DMS153 (cell line): Measurements from ENCODE around the gene MMP11.
A peak's percentile ranks its signal among the peaks of the same experiment; 100 is the strongest.

Source experiments
- DNase-seq: peaks from one replicate; lab custom pipeline; 2025; lab: John Stamatoyannopoulos, UW

The MMP11 gene

DNA sequence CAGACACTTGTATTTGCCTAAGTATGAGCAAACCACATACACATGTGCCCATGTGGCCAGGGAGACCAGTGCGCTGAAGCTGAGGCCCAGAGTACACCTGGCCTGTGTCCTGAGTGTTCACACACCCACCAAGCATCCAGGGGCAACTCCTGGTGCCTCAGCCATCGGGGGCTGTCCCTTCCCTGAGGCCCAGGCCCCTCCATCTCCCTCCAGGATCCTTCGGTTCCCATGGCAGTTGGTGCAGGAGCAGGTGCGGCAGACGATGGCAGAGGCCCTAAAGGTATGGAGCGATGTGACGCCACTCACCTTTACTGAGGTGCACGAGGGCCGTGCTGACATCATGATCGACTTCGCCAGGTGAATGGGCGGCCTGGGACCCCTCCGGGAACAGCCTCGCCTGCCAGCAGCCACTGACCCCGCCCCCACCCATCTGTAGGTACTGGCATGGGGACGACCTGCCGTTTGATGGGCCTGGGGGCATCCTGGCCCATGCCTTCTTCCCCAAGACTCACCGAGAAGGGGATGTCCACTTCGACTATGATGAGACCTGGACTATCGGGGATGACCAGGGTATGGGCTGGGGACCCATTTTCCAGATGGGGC, 7.6 kb downstream of the MMP11 start:
- no peak for DNase-seq

DNA sequence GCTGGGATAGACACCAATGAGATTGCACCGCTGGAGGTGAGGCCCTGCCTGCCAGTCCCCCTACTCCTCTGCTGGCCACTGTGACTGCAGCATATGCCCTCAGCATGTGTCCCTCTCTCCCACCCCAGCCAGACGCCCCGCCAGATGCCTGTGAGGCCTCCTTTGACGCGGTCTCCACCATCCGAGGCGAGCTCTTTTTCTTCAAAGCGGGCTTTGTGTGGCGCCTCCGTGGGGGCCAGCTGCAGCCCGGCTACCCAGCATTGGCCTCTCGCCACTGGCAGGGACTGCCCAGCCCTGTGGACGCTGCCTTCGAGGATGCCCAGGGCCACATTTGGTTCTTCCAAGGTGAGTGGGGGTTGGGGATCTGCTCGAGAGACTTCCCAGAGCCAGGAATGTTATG, 8.4 kb downstream of the MMP11 start:
- no peak for DNase-seq

DNA sequence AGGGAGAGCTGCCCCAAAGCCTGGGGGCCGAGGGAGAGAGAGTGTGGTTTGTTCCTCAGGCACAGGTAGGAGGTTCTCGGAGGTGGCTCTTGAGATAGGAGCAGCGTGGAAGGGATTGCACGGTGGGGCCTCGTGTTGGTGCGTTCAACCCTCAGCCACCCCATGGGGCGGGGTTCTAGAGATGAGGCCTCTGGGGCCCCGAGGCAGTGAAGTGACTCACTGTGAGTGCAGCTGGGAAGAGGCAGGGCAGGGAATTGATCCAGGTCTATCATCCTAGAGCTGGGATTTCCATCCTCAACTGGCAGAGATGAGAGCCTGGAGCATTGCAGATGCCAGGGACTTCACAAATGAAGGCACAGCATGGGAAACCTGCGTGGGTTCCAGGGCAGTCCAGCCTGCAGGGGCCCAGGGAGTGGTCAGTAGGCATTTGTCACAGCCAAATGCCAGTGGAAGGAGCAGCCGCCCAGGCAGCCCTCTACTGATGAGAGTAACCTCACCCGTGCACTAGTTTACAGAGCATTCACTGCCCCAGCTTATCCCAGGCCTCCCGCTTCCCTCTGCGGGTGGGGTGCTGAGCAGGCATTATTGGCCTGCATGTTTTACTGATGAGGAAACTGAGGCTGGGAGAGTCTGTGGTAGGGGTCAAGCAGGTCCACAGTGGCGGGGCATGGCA, 9.0 kb downstream of the MMP11 start:
- no peak for DNase-seq

DNA sequence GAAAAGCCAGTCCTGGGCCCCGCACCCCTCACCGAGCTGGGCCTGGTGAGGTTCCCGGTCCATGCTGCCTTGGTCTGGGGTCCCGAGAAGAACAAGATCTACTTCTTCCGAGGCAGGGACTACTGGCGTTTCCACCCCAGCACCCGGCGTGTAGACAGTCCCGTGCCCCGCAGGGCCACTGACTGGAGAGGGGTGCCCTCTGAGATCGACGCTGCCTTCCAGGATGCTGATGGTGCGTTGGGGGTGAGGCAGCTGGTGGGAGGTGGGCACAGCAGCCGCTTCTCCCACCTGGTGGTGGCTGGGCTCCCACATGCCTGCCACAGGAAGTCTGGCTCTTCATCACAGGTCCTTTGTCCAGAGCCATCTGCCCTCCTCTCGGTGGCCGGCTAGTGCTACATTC, 9.6 kb downstream of the MMP11 start:
- no peak for DNase-seq

DNA sequence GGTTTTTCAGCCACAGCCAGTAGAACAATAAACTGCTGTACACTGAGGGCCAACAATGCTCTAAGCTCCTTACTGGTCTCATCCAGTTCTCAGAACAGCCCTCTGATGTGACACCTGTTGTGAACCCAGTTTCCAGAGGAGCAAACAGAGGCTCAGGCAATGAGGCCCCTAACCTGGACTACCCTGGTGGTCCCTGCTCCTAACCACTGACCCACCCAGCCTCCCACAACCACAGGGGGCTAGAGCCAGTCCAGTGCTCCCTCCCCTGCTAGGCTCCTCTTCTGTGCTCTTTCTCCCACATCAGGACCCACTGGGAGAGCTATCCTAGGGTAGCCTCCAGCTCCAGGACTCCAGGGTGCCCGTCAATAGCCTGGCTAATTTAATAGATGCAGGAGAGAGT, 10.1 kb downstream of the MMP11 start:
- no peak for DNase-seq

DNA sequence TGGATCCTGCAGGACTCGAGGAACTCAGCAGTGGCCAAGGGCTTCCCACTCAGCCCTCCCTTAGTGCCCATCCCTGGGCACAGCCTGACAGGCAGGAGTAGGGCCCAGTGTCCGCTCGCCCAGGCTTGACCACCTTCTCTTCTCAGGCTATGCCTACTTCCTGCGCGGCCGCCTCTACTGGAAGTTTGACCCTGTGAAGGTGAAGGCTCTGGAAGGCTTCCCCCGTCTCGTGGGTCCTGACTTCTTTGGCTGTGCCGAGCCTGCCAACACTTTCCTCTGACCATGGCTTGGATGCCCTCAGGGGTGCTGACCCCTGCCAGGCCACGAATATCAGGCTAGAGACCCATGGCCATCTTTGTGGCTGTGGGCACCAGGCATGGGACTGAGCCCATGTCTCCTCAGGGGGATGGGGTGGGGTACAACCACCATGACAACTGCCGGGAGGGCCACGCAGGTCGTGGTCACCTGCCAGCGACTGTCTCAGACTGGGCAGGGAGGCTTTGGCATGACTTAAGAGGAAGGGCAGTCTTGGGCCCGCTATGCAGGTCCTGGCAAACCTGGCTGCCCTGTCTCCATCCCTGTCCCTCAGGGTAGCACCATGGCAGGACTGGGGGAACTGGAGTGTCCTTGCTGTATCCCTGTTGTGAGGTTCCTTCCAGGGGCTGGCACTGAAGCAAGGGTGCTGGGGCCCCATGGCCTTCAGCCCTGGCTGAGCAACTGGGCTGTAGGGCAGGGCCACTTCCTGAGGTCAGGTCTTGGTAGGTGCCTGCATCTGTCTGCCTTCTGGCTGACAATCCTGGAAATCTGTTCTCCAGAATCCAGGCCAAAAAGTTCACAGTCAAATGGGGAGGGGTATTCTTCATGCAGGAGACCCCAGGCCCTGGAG, 10.9 kb downstream of the MMP11 start:
- no peak for DNase-seq

DNA sequence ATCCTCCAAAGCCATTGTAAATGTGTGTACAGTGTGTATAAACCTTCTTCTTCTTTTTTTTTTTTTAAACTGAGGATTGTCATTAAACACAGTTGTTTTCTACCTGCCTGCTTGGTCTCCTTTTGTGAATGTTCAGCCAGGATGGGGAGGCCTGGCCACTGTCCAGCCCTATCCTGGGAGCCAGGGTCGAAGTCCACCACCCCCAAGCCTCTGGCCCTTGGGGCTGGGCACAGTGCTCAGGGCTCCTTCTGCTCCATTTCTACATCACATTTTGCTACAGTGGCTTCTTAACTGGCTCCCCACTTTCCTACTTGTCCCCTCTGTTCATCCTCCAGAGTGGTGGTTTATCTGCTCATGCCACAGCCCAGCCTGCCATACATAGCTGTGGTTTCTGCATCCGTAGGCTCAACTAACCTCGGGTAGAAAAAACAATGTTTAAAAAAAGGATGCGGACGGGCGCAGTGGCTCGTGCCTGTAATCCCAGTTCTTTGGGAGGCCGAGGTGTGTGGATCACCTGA, 11.6 kb downstream of the MMP11 start:
- DNase-seq, result no peak

DNA sequence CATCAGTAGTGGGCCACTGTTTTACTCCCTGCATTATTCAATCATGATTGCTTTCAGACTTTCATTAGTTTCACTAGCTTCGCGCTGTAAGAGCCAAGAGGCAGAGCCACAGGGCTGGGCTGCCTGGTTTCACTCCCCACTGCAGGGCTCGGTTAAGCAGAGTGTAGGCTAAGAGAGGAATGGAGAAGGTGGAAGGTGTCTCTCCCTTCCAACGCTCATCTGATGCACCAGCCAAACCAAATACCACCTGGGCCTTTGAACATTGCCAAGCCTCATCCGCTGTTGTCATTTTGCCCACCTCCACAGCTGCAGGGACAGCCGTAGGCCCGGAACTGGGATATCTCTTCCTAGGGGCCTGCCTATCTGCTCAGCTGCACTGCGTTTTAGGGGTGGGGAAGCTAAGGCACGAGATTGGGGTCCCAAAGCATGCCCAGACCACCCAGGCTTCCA, 13.6 kb downstream of the MMP11 start:
- DNase-seq, result no peak

DNA sequence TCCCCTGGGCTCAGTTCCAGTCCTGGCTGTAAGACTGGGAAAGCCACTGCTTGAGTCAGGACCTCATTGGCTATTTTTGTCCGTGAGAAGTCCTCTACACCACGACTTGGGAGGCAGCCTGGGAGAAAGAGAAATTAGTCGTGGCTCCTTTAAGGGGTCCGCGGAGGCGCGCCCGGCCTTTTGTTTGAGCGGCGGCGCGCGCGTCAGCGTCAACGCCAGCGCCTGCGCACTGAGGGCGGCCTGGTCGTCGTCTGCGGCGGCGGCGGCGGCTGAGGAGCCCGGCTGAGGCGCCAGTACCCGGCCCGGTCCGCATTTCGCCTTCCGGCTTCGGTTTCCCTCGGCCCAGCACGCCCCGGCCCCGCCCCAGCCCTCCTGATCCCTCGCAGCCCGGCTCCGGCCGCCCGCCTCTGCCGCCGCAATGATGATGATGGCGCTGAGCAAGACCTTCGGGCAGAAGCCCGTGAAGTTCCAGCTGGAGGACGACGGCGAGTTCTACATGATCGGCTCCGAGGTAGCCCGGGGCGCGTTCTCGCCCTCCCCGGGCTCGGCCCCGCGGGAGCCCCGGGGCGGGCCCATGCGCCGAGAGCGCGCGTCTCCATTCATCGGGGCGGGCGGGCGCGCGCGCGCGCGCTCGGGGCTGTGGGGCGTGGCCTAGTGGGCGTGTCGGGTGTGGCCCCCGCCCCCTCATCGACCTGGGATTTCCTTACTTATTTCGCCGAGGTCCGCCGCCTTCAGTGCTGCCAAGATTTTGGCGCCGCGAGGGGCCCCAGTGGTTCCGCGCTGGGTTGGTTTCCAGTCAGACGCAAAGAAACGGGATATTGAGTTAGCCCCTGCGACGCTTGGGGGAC, 14.3 kb downstream of the MMP11 start, which contains the start of gene SMARCB1:
Gene SMARCB1, plus strand, starts transcription at position 215 of the 848 bp plus-strand sequence. Its CDS starts 204 bp downstream, at position 419.
- peak; percentile 72 for DNase-seq

DNA sequence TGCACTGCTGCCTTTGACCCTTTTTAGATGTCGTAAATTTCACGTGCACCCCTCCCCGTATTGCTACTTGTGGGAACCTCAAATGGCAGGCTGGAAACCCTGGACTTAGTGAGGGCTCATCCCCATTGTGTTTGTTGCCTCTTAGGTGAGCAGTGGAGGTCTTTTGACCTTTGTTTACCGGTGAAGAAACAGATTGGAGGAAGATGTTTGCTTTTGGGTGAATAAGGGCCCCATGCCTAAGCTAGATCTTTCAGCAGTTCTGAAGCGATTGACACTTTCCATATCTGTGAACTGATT, 14.9 kb downstream of the MMP11 start:
- DNase-seq, result peak; percentile 45

DNA sequence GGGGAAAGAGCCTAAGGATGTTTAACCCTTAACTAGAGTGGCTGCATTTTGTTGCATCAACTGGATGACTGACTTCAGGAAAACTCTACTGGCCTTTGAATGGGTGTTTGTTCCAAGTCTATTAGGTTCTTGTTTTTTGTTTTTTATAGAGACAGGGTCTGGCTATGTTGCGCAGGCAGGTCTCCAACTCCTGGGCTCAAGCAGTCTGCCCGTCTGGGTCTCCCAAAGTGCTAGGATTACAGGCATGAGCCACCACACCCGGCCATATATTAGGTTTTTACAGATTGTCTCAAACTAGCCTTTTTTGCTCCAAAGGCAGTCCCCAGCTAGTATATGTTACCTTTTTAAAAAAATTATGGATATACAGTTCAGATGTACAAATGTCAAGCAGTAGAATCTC, 15.3 kb downstream of the MMP11 start:
- DNase-seq, result no peak

DNA sequence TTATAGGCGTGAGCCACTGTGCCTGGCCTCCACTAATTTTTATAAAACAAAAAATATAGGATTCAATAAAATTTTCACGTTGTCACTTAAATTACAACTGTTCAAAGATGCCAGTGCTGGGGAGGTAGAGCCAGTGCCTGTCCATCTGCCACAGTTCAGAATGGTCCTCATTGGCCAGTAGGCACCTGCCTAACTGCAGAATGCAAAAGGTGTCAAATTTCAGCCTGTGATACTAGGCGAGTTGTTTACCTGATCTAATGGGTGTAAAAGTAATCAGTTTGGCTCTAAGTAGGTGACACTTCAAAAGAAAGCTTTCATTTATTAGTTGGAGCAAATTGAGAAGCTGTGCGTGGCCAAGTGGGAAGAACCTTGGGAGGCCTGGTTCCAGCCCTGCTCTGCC, 16.5 kb downstream of the MMP11 start:
- DNase-seq, result peak; percentile 35

DNA sequence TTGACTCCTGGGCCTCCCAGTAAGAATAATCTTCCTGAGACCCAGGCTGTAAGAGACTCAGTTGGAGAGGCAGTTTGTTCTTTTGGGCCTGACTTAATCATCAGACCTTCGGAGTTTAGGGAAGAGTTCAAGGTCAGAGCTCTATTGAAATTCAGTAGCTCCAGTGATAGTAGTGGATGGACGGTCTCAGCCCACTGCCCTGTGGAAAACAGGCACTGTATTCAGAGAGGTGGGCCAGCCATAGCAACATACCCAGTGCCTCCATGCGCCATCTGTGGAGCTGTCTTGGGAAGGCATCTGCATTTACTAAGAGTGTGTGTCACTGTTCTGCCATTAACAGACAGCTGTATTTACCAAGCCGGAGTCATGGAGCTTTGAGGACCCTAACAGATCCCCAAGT, 17.0 kb downstream of the MMP11 start:
- no peak for DNase-seq

DNA sequence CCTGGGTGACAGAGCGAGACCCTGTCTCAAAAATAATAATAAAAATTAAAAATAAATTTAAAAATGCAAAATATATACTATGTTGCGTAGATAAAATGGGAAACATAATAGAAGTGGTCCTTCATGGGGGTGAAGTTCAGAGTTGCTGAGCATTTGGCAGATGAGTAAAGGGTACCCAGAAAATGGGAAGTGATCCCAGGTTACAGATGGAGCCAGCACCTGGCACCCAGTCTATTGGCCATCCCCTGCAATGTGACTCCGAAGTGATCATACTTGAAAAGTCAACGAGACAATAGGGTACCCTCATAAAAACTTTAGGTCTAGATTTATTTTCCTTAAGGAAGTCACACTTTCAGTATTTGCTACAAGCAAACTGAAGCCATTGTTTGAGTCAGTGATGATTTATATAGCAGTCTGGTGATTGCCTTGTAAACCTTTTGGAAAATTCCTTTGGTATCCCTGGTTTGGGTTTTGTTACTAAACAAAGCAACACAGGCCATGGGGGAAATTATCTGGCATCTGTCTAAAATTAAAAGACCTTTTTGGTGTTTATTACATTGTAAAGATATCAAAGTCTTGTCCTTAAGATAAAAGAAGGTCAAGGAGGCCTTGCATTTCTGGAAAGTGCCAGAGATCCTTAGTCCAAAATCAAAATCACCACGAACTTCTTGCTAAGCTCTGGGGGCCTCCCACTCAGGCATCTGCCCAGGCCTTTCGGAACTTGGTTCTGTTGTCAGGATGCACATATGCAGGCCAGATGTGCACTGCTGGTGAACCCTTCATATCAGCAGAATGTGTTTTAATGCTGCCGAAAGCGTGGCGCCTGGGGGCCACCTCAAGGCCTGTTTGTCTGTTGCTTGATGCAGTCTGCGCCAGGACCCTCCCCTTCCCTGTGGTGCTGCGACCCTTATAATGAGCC, 18.4 kb downstream of the MMP11 start:
- no peak for DNase-seq

DNA sequence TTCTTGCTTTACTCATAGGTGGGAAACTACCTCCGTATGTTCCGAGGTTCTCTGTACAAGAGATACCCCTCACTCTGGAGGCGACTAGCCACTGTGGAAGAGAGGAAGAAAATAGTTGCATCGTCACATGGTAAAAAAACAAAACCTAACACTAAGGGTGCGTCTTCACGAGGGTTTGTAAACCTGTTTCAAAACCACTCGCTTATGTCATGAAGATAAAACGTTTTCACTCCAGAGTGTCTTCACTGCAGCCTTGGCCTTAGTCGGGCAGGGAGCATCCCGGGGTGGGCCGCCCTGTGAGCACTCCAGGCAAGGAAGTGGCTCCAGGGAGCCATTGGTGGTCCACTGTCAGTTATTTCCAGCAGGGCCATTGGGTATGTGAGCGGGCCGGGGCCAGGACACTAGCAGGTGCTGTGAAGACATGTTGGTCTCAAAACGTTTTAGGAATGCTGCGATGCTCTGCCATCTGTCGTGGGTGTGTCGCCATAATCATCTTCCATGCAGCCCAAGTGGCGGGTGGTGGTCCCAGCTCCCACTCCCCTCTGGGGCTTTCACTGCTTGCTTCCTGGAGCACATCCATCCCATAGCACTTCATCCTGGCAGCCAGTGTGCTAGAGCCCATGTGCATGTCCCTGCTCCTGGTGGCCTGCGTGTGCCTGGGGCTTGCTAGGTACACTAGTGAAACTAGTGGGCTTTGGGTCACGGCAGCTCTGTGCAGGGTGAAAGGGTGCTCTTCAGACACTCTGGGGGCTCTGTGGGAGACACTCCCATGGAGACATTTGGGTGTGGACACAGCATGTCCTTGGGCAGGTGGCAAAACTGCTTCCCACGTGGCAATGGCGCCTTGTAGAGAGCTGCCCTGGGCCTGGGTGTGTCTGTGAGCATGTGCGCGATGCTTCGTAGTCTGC, 19.3 kb downstream of the MMP11 start:
- DNase-seq, result no peak

DNA sequence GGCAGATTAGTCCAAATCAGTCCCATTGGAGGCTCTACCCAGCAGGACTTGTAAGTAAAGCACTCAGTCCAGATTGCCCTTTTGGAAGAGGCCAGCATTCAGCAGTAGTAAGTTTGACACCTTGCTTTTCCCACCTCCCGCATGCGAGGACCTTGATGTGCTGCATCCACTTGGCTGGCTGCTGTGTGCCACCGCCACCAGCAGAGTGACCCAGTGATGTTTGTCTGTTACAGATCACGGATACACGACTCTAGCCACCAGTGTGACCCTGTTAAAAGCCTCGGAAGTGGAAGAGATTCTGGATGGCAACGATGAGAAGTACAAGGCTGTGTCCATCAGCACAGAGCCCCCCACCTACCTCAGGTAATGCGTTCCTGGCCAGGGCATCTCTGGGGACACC, 20.7 kb downstream of the MMP11 start:
- no peak for DNase-seq

DNA sequence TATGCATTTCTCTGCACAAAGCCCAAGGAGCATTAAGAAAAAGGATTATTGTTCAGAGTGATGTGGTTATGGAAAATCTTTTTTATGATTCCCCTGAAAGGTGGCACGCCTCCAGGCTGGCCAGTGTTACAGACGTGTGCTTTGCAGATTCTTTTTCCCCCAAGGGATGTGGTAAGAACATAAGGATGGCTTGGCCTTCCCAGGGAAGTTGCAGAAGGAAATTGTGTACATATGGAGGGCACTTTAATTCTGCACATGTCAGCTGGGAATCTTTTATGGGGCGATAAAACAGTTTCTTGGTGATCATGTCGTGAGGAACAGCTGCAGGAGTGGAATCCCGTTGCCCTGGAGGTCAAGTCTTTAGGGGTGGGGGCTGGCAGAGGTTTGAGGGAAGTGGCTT, 23.8 kb downstream of the MMP11 start:
- no peak for DNase-seq

DNA sequence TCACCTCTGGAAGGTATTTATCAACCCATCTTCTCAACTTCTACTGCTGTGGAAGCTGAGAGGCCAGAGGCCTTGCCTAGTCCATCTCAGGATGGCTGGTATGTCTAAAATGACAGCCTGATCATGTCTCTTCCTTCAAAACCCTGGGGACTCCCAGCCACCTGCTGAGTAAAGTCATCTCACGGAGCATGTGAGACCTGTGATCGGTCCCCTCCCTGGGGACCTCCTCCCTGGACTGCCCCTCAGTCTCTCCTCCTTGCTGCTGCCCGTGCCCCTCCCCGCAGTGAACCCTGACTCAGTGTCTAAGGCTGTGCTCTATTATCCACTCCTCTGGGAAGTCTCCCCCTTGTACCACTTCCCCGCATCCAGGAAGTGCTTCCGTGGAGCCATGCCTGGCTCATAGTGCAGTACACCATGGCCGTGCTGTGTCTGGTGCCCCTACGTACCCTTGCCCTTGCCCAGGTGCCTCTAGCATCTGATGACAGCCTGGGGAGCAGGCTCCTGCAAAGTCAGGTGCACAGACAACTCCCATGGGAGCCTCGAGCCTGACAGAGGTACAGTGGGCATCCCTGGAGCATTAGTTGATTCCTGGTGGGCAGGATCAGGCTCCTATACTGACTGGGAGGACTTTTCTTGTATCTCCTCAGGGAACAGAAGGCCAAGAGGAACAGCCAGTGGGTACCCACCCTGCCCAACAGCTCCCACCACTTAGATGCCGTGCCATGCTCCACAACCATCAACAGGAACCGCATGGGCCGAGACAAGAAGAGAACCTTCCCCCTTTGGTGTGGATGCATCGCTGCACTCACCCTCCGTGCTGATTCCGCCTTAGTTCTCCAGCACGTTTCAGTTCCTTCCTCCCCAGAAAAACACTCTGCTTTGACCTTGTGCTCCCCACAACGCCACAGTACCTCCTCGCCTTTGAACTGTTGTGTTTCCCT, 27.9 kb downstream of the MMP11 start:
- DNase-seq, result no peak
